ENCODE results near the gene BCOR. TPM values are rescaled to one million over a fixed set of nuclear protein-coding genes. Genes with fewer than 3 reads are reported as not detected.

The BCOR gene
- total RNA-seq, 2 experiments from 2014 or later: 46.6 to 46.8 TPM

- CTCF ChIA-PET: interaction anchor here (0.6 to 1.0 kb wide), 2 partner anchors 159 to 280 kb away, joined by 3 to 5 read pairs; no protein-coding TSS in a partner anchor
- Mint-ChIP-seq H3K4me1 (peaks cover 38% of the 10 kb centered on the region), H3K36me3 (ENCODE audit: low read depth) (no peaks in the 10 kb centered on the region), H3K27ac (no peak overlapping the region), H3K9me3 (no peaks in the 10 kb centered on the region), H3K4me3 (no peak overlapping the region), H3K27me3 (peaks cover 41% of the 10 kb centered on the region)
- no peak for DNase-seq
- POLR2A ChIA-PET: interaction anchor here (0.9 to 2.6 kb wide), 5 partner anchors 10 to 194 kb away, joined by 3 to 12 read pairs (median 4); partner anchors contain the start of gene BCOR
Observed at GRCh38 chrX:40010550-40011321, 87.0 kb downstream of the BCOR start.

- H3K27me3 Mint-ChIP-seq: peaks cover 44% of the 10 kb centered on the region
- H3K27ac Mint-ChIP-seq: no peak overlapping the region
- ChIA-PET POLR2A (interaction anchor here (1.1 to 2.6 kb wide), 3 partner anchors 87 to 167 kb away, joined by 3 to 12 read pairs (median 11); partner anchors contain the start of gene BCOR), CTCF (interaction anchor here (1.0 kb wide), 1 partner anchor 279 kb away, joined by 5 read pairs; no protein-coding TSS in a partner anchor)
- H3K4me1 Mint-ChIP-seq: peaks cover 38% of the 10 kb centered on the region
- H3K36me3 Mint-ChIP-seq (ENCODE audit: low read depth): no peaks in the 10 kb centered on the region
- DNase-seq: no peak
- H3K4me3 Mint-ChIP-seq: peak overlapping the region; percentile 35
- H3K9me3 Mint-ChIP-seq: no peaks in the 10 kb centered on the region
Observed at GRCh38 chrX:40009890-40010289, 87.9 kb downstream of the BCOR start.

- Mint-ChIP-seq H3K4me1 (peaks cover 38% of the 10 kb centered on the region), H3K27ac (no peak overlapping the region), H3K36me3 (ENCODE audit: low read depth) (no peaks in the 10 kb centered on the region), H3K9me3 (no peaks in the 10 kb centered on the region), H3K4me3 (peak overlapping the region; percentile 35), H3K27me3 (peaks cover 44% of the 10 kb centered on the region)
- ChIA-PET CTCF (interaction anchor here (1.0 kb wide), 1 partner anchor 279 kb away, joined by 5 read pairs; no protein-coding TSS in a partner anchor), POLR2A (interaction anchor here (2.1 to 2.6 kb wide), 2 partner anchors 88 to 154 kb away, joined by 11 to 12 read pairs; partner anchors contain the start of gene BCOR)
- no peak for DNase-seq
Observed at GRCh38 chrX:40009462-40009851, 88.3 kb downstream of the BCOR start.

GRCh38 chrX:40008791-40009461, 88.8 kb downstream of the BCOR start:
- H3K4me1 Mint-ChIP-seq: peaks cover 41% of the 10 kb centered on the region
- peaks cover 50% of the 10 kb centered on the region for H3K27me3 Mint-ChIP-seq
- POLR2A ChIA-PET: interaction anchor here (1.1 to 2.6 kb wide), 3 partner anchors 88 to 192 kb away, joined by 3 to 12 read pairs (median 11); partner anchors contain the start of gene BCOR
- H3K9me3 Mint-ChIP-seq: no peaks in the 10 kb centered on the region
- peak; percentile 31 for DNase-seq
- CTCF ChIA-PET: interaction anchor here (0.8 kb wide), 1 partner anchor 155 kb away, joined by 3 read pairs; no protein-coding TSS in a partner anchor
- H3K36me3 Mint-ChIP-seq (ENCODE audit: low read depth): no peaks in the 10 kb centered on the region
- H3K4me3 Mint-ChIP-seq: peak overlapping the region; percentile 48
- H3K27ac Mint-ChIP-seq: no peak overlapping the region

- CTCF ChIA-PET: interaction anchor here (0.8 kb wide), 1 partner anchor 154 kb away, joined by 3 read pairs; no protein-coding TSS in a partner anchor
Observed at GRCh38 chrX:40007756-40008705, 89.7 kb downstream of the BCOR start.

GRCh38 chrX:40007131-40007755, 90.5 kb downstream of the BCOR start:
- no peak overlapping the region for H3K4me3 Mint-ChIP-seq
- H3K27me3 Mint-ChIP-seq: peaks cover 49% of the 10 kb centered on the region
- H3K9me3 Mint-ChIP-seq: no peaks in the 10 kb centered on the region
- no peaks in the 10 kb centered on the region for H3K36me3 Mint-ChIP-seq (ENCODE audit: low read depth)
- no peak for DNase-seq
- peaks cover 36% of the 10 kb centered on the region for H3K4me1 Mint-ChIP-seq
- CTCF ChIA-PET: no interaction called here
- H3K27ac Mint-ChIP-seq: no peak overlapping the region
- POLR2A ChIA-PET: interaction anchor here (1.1 kb wide), 1 partner anchor 190 kb away, joined by 3 read pairs; no protein-coding TSS in a partner anchor

More at GRCh38 chrX:40007756-40008705, 89.7 kb downstream of the BCOR start:
- DNase-seq: no peak
- POLR2A ChIA-PET: interaction anchor here (1.1 kb wide), 1 partner anchor 191 kb away, joined by 3 read pairs; no protein-coding TSS in a partner anchor
- peaks cover 51% of the 10 kb centered on the region for H3K27me3 Mint-ChIP-seq
- H3K4me1 Mint-ChIP-seq: peaks cover 41% of the 10 kb centered on the region
- no peak overlapping the region for H3K27ac Mint-ChIP-seq
- no peaks in the 10 kb centered on the region for H3K9me3 Mint-ChIP-seq
- H3K36me3 Mint-ChIP-seq (ENCODE audit: low read depth): no peaks in the 10 kb centered on the region
- no peak overlapping the region for H3K4me3 Mint-ChIP-seq

- Mint-ChIP-seq H3K4me1 (peaks cover 34% of the 10 kb centered on the region), H3K27ac (no peak overlapping the region), H3K27me3 (peaks cover 46% of the 10 kb centered on the region), H3K9me3 (no peaks in the 10 kb centered on the region), H3K36me3 (ENCODE audit: low read depth) (no peaks in the 10 kb centered on the region), H3K4me3 (peak overlapping the region; percentile 30)
- ChIA-PET POLR2A (interaction anchor here (0.9 to 1.1 kb wide), 4 partner anchors 16 to 136 kb away, joined by 3 to 4 read pairs (median 3); partner anchors contain the start of gene BCOR), CTCF (interaction anchor here (1.3 kb wide), 1 partner anchor 275 kb away, joined by 6 read pairs; no protein-coding TSS in a partner anchor)
- DNase-seq: peak; percentile 36
Observed at GRCh38 chrX:40006106-40007017, 91.4 kb downstream of the BCOR start.

- Mint-ChIP-seq H3K27me3 (peaks cover 43% of the 10 kb centered on the region), H3K9me3 (no peaks in the 10 kb centered on the region), H3K27ac (no peak overlapping the region), H3K4me3 (peak overlapping the region; percentile 62), H3K4me1 (peaks cover 29% of the 10 kb centered on the region), H3K36me3 (ENCODE audit: low read depth) (no peaks in the 10 kb centered on the region)
- ChIA-PET CTCF (interaction anchor here (1.3 kb wide), 1 partner anchor 275 kb away, joined by 6 read pairs; no protein-coding TSS in a partner anchor), POLR2A (interaction anchor here (0.9 to 1.1 kb wide), 4 partner anchors 8 to 135 kb away, joined by 3 to 4 read pairs (median 3); partner anchors contain the start of gene BCOR)
- no peak for DNase-seq
Observed at GRCh38 chrX:40005292-40006011, 92.3 kb downstream of the BCOR start.

- Mint-ChIP-seq H3K4me1 (peaks cover 25% of the 10 kb centered on the region), H3K27ac (no peak overlapping the region), H3K9me3 (no peaks in the 10 kb centered on the region), H3K27me3 (peaks cover 38% of the 10 kb centered on the region), H3K4me3 (no peak overlapping the region), H3K36me3 (ENCODE audit: low read depth) (no peaks in the 10 kb centered on the region)
- CTCF ChIA-PET: interaction anchor here (0.7 kb wide), 1 partner anchor 8 kb away, joined by 3 read pairs; no protein-coding TSS in a partner anchor
- DNase-seq: no peak
- POLR2A ChIA-PET: interaction anchor here (1.1 kb wide), 1 partner anchor 8 kb away, joined by 3 read pairs; no protein-coding TSS in a partner anchor
Observed at GRCh38 chrX:40004921-40005291, 92.9 kb downstream of the BCOR start.

GRCh38 chrX:40004246-40004535, 93.6 kb downstream of the BCOR start:
- Mint-ChIP-seq H3K27ac (no peak overlapping the region), H3K36me3 (ENCODE audit: low read depth) (no peaks in the 10 kb centered on the region), H3K4me1 (peaks cover 20% of the 10 kb centered on the region), H3K9me3 (no peaks in the 10 kb centered on the region), H3K4me3 (no peak overlapping the region), H3K27me3 (peaks cover 34% of the 10 kb centered on the region)
- no peak for DNase-seq
- ChIA-PET CTCF (interaction anchor here (0.7 kb wide), 1 partner anchor 9 kb away, joined by 3 read pairs; no protein-coding TSS in a partner anchor), POLR2A (interaction anchor here (1.1 kb wide), 1 partner anchor 9 kb away, joined by 3 read pairs; no protein-coding TSS in a partner anchor)
